ENCODE data around the gene DPT. TPM values are rescaled to one million over a fixed set of nuclear protein-coding genes. Genes with fewer than 3 reads are reported as not detected.

DPT gene
- total RNA-seq, 4 donors from 2014 or later = 6.8 to 25.9 (median 17.2) TPM

DNA sequence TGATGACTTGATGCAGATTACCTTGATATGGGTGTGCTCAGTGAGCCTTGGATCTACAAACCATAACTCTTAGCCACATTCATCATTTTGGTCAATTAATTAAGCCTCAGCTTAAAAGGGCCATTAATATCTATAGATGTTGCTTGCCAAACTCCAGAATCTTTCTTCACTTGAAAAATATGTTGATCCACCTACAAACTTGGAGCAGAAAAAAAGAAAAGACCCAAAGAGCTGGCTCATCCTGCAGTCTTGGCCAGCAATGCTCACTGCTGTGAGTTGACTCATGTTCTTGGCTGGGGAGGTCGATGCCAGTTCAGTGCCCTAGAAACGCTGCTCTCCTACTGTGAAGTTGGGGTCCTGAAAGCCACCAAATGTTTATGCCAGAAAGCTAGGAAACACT, 75.4 kb downstream of the DPT start:
- no peak overlapping the region for H3K4me3 ChIP-seq
- no peak for TF ChIP-seq POLR2A (IDR thresholded peaks at IDR 0.05)
- TF ChIP-seq, protein P1, sequence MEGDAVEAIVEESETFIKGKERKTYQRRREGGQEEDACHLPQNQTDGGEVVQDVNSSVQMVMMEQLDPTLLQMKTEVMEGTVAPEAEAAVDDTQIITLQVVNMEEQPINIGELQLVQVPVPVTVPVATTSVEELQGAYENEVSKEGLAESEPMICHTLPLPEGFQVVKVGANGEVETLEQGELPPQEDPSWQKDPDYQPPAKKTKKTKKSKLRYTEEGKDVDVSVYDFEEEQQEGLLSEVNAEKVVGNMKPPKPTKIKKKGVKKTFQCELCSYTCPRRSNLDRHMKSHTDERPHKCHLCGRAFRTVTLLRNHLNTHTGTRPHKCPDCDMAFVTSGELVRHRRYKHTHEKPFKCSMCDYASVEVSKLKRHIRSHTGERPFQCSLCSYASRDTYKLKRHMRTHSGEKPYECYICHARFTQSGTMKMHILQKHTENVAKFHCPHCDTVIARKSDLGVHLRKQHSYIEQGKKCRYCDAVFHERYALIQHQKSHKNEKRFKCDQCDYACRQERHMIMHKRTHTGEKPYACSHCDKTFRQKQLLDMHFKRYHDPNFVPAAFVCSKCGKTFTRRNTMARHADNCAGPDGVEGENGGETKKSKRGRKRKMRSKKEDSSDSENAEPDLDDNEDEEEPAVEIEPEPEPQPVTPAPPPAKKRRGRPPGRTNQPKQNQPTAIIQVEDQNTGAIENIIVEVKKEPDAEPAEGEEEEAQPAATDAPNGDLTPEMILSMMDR (IDR thresholded peaks at IDR 0.05) = no peak

DNA sequence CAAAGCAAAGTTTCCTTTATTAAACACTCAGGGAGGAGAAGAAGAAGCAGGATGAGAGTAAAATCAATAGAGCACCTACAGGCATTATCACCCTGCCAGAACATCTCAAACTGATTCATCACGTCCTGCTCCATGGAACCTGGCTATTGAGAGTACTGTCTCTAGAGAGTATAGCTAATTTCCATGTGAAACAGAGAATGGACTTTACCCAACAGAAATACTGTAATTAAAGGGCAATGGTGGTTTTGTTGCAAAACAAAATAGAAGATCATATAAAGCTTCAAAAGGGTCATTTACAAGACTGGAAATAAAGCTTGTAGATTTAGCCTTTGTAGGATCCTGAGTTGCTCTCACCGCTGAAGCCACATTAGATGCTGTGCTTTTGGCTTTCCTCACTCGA, 83.3 kb downstream of the DPT start:
- H3K27me3 ChIP-seq = no peaks in the 10 kb centered on the region
- no peak overlapping the region for H3K4me3 ChIP-seq
- no peaks in the 10 kb centered on the region for H3K36me3 ChIP-seq
- no peak for DNase-seq
- no peak overlapping the region for H3K27ac ChIP-seq
- no peaks in the 10 kb centered on the region for H3K4me1 ChIP-seq
- H3K9me3 ChIP-seq = no peaks in the 10 kb centered on the region
- TF ChIP-seq, protein P1 (IDR thresholded peaks at IDR 0.05) = no peak
- TF ChIP-seq POLR2A (IDR thresholded peaks at IDR 0.05) = no peak

More for the DNA sequence above, 75.4 kb downstream of the DPT start:
- Histone ChIP-seq H3K36me3 (no peaks in the 10 kb centered on the region), H3K27ac (no peak overlapping the region), H3K9me3 (no peaks in the 10 kb centered on the region), H3K4me1 (no peaks in the 10 kb centered on the region), H3K27me3 (no peaks in the 10 kb centered on the region)
- DNase-seq = no peak

Other genes starting within 250 kb of the DPT start
- 1 to 10 TPM in 1 of 4 donors, not detected in 3; 4.6 TPM for gene XCL2, start 185.2 kb downstream of the DPT start, total RNA-seq
- gene XCL1, start 152.6 kb downstream of the DPT start, total RNA-seq = not detected